WI38 (cell line): ENCODE data around the gene MUC6.

Experiments used
- H3K4me3 ChIP-seq: 2 replicates; pipeline ENCODE4 v1.5.1; 2011; ENCODE audit warnings: low read depth, mild to moderate bottlenecking, control low read depth, low read length
- TF ChIP-seq, protein P1 (sequence below): IDR thresholded peaks from 2 replicates; pipeline ENCODE4 v1.5.1; 2012; ENCODE audit warnings: low read depth, mild to moderate bottlenecking, control low read depth, low read length

The MUC6 gene

DNA sequence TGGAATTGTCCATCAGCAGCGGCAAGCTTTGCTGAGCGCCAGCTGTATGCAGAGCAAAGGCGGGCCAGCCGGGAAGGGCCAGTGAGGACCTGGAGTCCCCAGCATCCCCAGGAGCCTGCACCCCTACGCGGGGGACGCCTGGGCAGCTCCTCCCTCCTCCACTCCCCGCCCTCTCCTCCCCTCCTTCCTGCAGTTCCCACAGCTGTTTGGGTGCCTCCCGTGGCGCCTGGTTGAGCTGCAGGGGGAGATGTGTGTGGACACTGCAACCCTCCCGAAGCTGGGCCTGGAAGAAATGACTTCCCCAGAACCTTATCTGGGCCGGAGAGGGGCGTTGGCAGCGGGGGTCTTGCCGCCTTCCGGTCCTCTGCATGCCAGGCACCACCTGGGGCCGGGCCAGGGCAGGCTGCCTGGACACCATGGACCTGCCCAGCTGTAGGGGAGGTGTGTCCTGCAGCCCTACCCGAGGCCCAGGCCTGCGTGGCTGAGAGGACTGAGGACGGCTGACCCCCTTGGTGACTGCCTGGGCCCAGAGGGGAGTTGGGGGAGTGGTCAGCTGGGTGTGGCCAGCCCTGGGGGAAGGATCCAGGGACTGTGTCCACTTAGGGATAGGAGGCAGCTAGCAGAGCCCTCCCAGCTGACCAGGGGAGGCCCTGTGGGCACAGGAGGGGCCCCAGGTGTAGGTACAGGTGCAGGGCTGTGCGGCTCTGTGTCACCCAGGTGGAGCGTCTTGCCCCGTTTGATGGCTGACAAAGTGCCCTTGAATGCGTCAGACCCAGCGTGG is 16.8 kb upstream of the MUC6 start:
- H3K4me3 ChIP-seq, result no peak overlapping the region
- TF ChIP-seq, protein P1, sequence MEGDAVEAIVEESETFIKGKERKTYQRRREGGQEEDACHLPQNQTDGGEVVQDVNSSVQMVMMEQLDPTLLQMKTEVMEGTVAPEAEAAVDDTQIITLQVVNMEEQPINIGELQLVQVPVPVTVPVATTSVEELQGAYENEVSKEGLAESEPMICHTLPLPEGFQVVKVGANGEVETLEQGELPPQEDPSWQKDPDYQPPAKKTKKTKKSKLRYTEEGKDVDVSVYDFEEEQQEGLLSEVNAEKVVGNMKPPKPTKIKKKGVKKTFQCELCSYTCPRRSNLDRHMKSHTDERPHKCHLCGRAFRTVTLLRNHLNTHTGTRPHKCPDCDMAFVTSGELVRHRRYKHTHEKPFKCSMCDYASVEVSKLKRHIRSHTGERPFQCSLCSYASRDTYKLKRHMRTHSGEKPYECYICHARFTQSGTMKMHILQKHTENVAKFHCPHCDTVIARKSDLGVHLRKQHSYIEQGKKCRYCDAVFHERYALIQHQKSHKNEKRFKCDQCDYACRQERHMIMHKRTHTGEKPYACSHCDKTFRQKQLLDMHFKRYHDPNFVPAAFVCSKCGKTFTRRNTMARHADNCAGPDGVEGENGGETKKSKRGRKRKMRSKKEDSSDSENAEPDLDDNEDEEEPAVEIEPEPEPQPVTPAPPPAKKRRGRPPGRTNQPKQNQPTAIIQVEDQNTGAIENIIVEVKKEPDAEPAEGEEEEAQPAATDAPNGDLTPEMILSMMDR, result no peak

DNA sequence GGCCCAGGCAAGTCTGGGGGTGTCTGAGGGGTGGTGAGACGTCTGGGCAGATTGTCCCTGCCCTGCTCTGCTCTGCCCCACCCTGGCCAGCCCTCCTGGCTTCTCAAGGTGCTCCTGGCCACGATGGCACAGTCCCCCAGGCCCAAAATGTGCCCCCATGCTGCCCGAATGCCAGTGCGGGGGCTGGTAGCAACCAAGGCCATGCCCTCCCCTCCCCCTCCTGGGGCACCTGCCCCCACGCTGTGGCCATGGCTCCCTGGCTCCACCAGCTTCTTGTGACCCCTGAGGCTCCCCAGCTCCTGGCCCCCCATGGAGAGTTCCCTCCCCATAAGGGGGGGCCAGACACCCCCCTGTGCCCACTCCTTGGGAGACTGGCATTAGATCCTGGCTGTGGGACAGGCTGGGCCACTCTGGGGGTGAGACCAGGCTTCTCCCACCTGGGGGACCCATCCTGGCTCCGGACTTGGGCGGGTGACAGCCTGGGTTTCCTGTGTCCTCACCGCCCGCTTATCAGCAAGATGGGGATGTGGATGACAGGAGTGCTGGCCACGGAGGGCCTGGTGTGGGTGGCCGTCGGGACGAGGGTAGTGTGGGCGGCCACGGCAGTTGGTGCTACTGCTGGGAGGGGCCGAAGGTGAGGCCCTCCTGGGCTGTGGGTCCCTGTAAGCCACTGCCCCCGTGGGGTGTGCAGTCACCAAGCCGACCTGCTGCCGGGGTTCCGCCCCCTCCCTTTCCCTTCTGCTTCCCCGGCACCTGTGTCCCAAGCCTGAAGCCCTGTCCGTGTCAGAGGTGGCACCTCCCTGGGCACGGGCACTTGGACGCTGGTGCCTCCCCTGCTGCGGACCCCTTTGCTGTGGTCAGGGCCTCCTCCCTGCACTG is 15.9 kb upstream of the MUC6 start:
- TF ChIP-seq, protein P1, result no peak

DNA sequence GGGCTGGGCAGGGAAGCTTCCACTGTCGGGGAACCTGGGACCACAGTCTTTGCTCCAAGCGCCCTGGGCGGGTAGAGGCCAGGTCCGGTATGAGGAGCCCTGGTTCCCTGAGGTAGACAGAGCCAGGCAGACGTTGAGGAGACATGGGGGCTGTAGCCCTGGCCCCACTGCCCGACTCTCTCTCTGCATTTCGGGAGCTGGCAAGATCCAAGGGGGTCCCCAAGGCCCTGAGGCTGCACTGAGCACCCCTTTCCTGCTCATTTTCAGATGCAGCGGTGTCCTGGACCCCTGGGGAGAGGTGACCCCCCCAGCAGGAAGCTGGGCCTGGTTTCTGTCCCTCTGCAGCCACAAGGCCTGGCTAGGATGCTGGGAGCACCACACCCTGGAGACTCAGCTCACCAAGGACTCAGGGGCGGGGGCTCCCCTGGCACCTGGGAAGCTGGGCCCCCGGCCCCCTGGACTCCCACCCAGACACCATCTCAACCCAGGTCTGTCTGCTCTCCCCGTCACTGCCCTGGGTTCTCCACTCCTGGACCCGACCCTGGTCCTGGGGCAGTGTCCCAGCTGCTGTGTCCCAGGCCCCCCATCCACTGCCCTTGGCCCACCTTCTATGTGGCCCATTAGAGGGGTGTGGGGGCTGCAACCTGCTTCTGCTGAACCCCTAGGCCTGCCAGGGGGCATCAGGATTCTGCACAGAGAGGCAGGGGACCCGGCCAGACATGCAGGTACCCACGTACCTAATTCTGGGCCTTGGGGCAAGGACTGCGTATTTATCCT is 15.0 kb upstream of the MUC6 start:
- TF ChIP-seq, protein P1, result no peak
- H3K4me3 ChIP-seq, result no peak overlapping the region

More for the DNA sequence above, 15.9 kb upstream of the MUC6 start:
- H3K4me3 ChIP-seq, result no peak overlapping the region

DNA sequence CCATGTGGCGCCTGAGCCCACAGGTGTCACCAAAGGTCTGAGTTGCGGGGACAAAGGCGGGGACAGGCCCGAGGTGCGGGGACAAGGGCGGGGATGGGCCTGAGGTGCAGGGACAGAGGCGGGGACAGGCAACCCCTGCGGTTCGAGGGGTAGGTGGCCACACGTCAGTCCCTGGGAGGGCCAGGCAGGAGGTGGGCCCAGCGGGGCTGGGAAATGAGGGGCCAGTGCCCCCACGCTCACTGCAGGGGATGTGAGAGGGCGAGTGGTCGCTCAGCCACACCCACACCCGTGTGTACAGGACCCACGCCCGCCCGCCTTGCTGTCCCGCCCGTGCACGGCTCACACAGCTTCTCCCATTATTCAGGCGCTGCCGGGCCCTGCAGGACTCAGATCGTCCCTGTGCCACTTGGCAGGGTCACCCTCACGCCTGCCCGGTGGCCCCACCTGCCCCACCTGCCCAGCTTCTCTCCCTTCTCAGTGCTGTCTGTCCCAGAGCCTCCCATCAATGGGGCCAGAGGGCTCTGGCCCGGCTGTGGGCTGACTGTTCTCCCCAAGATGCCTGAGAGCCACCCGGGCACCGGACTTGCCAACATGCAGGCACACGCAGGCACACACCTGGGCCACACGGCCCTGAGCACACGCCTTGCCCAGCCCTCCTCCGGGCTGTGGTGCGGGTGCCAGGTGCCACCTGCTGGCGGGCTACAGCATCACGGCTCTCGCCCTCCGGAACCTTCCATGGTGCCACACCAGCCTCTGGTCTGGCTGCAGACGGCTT is 14.2 kb upstream of the MUC6 start:
- TF ChIP-seq, protein P1, result peak; percentile 89
- H3K4me3 ChIP-seq, result no peak overlapping the region

DNA sequence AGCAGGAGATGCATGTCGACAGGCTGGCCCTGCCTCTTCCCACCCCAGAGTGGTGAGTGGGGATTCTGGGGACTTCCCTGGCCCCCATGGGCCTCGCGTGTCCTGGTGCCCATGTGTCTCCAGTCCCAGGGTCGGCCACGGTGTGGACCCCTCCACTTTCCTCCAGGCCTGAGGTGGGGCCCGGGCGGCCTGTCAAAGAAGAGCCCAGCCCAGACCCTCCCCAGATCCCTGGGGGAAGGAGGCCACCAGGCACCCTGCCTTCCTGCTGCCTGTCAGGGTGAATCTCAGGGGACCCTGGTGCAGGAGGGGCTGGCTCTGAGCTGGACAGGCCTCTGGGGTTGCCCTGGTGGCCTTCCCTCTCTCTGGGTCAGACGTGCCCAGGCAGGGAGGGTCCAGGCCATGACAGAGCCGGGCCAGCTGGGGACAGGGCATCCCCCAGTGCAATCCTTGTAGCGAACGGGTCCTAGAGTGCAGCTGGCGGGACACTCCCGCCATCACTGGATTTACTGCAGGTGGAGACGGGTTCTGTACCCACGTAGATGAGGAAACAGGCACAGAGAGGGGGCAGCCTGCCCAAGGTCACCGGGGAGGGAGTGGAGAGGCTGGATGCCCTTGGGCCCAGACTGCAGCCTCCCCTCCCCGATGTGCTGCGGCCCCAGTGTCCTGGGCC is 13.5 kb upstream of the MUC6 start:
- H3K4me3 ChIP-seq, result no peak overlapping the region

More for the DNA sequence above, 13.5 kb upstream of the MUC6 start:
- TF ChIP-seq, protein P1, result no peak
